K562 (cell line): ENCODE results near the gene SLC38A7. TPM values are rescaled to one million over a fixed set of nuclear protein-coding genes. Genes with fewer than 3 reads are reported as not detected.

Source experiments
- ATAC-seq: fragments of 200-7000 bp; cut with Tn5 transposase; 3 replicates; pipeline ENCODE4 v1.9.1; 2020; ENCODE audit warnings: moderate library complexity
- BruUV-seq: library from RNA; stranded (reverse); fragments of 400-500 nt; replicated peaks from 2 replicates; lab custom pipeline; 2021; lab: Mats Ljungman, UMichigan
- CTCF ChIA-PET: fragments of 300-600 bp; formaldehyde crosslinking; extraction: SDS; loops from one replicate; lab custom pipeline; 2021; ENCODE audit warnings: low intra/inter-chr PET ratio; lab: Yijun Ruan, JAX
- POLR2A ChIA-PET: fragments of 300-600, 350-650 bp; sonication (Branson Sonifier 250); formaldehyde crosslinking; extraction: SDS; loops from one replicate; lab custom pipeline; 2021; ENCODE audit warnings: antibody characterized with exemption, inconsistent platforms; lab: Yijun Ruan, JAX
- DNase-seq, 4 experiments: peaks; one replicate each; pipeline versions ENCODE4 v3.0.0 to v3.0.0-alpha.2; 2011 to 2018; ENCODE audit warnings: low spot score in 3 of 4, mixed read lengths in 3 of 4; ENCODE audit errors: extremely low read depth in 1 of 4
- FAIRE-seq: peaks from 2 replicates; lab custom pipeline; 2011; peaks lifted over from hg19 to GRCh38; lab: Jason Lieb, UNC
- H2AFZ ChIP-seq: 2 replicates; pipeline ENCODE4 v1.6.0; 2011; ENCODE audit warnings: low read depth, low read length, control low read depth, inconsistent platforms
- H3K27ac ChIP-seq: fragments of 200-600 bp; 3 replicates; pipeline ENCODE4 v1.8.0; 2011; ENCODE audit warnings: low read depth, mild to moderate bottlenecking, control low read depth, inconsistent platforms, low read length, moderate library complexity, mixed read lengths; ENCODE audit errors: extremely low read depth
- H3K27me3 ChIP-seq, 2 experiments: fragments of 300-600 bp in 1 of 2; 2 replicates in 1 of 2; 3 replicates in 1 of 2; pipeline versions ENCODE4 v1.6.0 to v1.8.0; 2011; ENCODE audit warnings: inconsistent platforms in 2 of 2, low read length in 2 of 2, mild to moderate bottlenecking in 1 of 2, mixed read lengths in 1 of 2, moderate library complexity in 1 of 2; ENCODE audit not compliant: control insufficient read depth in 2 of 2, insufficient read depth in 2 of 2
- H3K36me3 ChIP-seq: fragments of 300-600 bp; 3 replicates; pipeline ENCODE4 v1.8.0; 2011; ENCODE audit warnings: mild to moderate bottlenecking, low read length, inconsistent platforms; ENCODE audit not compliant: control insufficient read depth, insufficient read depth
- H3K4me1 ChIP-seq, 2 experiments: fragments of 200-600 bp in 1 of 2; replicated peaks in 1 of 2; 2 replicates in 1 of 2; 3 replicates in 1 of 2; pipeline versions ENCODE4 v1.5.1 to v1.8.0; 2011; ENCODE audit warnings: inconsistent platforms in 2 of 2, low read length in 2 of 2, mild to moderate bottlenecking in 1 of 2, mixed read lengths in 1 of 2, moderate library complexity in 1 of 2; ENCODE audit not compliant: control insufficient read depth in 2 of 2, insufficient read depth in 2 of 2
- H3K4me2 ChIP-seq: 2 replicates; pipeline ENCODE4 v1.6.1; 2011; ENCODE audit warnings: low read length, control low read depth, inconsistent platforms, mixed read lengths; ENCODE audit not compliant: insufficient read depth
- H3K4me3 ChIP-seq: fragments of 200-600 bp; sonication (generic), shearing (Covaris generic); 2 replicates; pipeline ENCODE4 v1.5.1; 2016; ENCODE audit warnings: control low read depth, inconsistent platforms
- H3K79me2 ChIP-seq: fragments of 200-600 bp; 3 replicates; pipeline ENCODE4 v1.8.0; 2011; ENCODE audit warnings: low read length, inconsistent platforms; ENCODE audit not compliant: control insufficient read depth, insufficient read depth
- H3K9ac ChIP-seq, 2 experiments: 2 replicates each; pipeline versions ENCODE4 v1.6.0 to v1.6.1; 2011; ENCODE audit warnings: low read depth in 2 of 2, low read length in 2 of 2, control low read depth in 1 of 2, inconsistent platforms in 1 of 2, mild to moderate bottlenecking in 1 of 2, mixed read lengths in 1 of 2; ENCODE audit not compliant: insufficient read depth in 1 of 2
- H3K9me1 ChIP-seq: one replicate; pipeline ENCODE4 v1.6.0; 2011; ENCODE audit warnings: inconsistent platforms, mild to moderate bottlenecking, low read length, moderate library complexity; ENCODE audit not compliant: control insufficient read depth, insufficient read depth
- H3K9me3 ChIP-seq: replicated peaks from 2 replicates; pipeline ENCODE4 v1.5.1; 2011; ENCODE audit warnings: low read depth, low read length, inconsistent platforms; ENCODE audit not compliant: control insufficient read depth, insufficient read depth
- H4K20me1 ChIP-seq: replicated peaks from 2 replicates; pipeline ENCODE4 v1.6.1; 2011; ENCODE audit warnings: low read length, inconsistent platforms, mixed read lengths; ENCODE audit not compliant: control insufficient read depth, insufficient read depth
- BCOR ChIP-seq: fragments of 450-650 bp; IDR thresholded peaks from 2 replicates; pipeline ENCODE4 v1.6.1; 2016
- KDM1A ChIP-seq, 2 experiments: fragments of 450-650 bp; IDR thresholded peaks; 2 replicates each; pipeline ENCODE4 v1.6.1; 2016; ENCODE audit warnings: mild to moderate bottlenecking in 2 of 2
- PML ChIP-seq: IDR thresholded peaks from 2 replicates; pipeline ENCODE4 v1.6.1; 2012; ENCODE audit warnings: low read length, inconsistent platforms
- RBM25 ChIP-seq: fragments of 200-400 bp; formaldehyde crosslinking; IDR thresholded peaks from 2 replicates; pipeline ENCODE4 v1.6.1; 2018; ENCODE audit warnings: low read length, low read depth, moderate library complexity; ENCODE audit not compliant: severe bottlenecking
- WGBS: fragments of 100-300 bp; shearing (Covaris generic); methylation state at CpG from one replicate; pipeline ENCODE4 v1.1.6; 2016; ENCODE audit warnings: low coverage, mixed read lengths; ENCODE audit not compliant: insufficient coverage; ENCODE audit errors: missing lambda C conversion rate; 5-methylcytosine and 5-hydroxymethylcytosine counted together
- in situ Hi-C: fragments of 300-500 bp; cut with MboI; formaldehyde crosslinking; loops from 4 replicates; pipeline ENCODE4 v1.15.0; 2018; ENCODE audit warnings: inconsistent platforms, mixed read lengths
- intact Hi-C: fragments of 100-400 bp; cut with micrococcal nuclease; formaldehyde crosslinking; loops from 2 replicates; pipeline ENCODE4 v1.14.2; 2022
- polyA plus RNA-seq, 8 experiments: library from polyadenylated mRNA; depleted of rRNA in 4 of 8; stranded (reverse) in 5 of 8; unstranded in 3 of 8; fragments of >200 nt; fragmentation: Nextera tagmentation in 2 of 8; fragmentation: Illumina TruSeq in 1 of 8; extraction: Ambion mirVana in 2 of 8; extraction: Trizol in 1 of 8; gene quantifications; 2 replicates each; pipeline versions ENCODE4 v1.2.1 to v1.2.3, GENCODE V29; 2011 to 2014; ENCODE audit warnings: inconsistent platforms in 1 of 8, missing spikeins in 1 of 8
- total RNA-seq, 7 experiments: library from RNA; depleted of rRNA in 6 of 7; stranded (reverse); fragments of >200 nt in 6 of 7; fragmentation: Illumina TruSeq in 2 of 7; extraction: Trizol in 2 of 7; gene quantifications; 2 replicates each; pipeline versions ENCODE4 v1.2.1 to v1.2.3, GENCODE V29; 2011 to 2021; ENCODE audit warnings: low replicate concordance in 1 of 7

Gene SLC38A7
- total and polyA plus RNA-seq, 9 of the 15 experiments (the other 6 are each of a cell fraction or from before 2014, with no cell fraction given), result 2.7 to 12.2 (median 6.5) TPM

DNA sequence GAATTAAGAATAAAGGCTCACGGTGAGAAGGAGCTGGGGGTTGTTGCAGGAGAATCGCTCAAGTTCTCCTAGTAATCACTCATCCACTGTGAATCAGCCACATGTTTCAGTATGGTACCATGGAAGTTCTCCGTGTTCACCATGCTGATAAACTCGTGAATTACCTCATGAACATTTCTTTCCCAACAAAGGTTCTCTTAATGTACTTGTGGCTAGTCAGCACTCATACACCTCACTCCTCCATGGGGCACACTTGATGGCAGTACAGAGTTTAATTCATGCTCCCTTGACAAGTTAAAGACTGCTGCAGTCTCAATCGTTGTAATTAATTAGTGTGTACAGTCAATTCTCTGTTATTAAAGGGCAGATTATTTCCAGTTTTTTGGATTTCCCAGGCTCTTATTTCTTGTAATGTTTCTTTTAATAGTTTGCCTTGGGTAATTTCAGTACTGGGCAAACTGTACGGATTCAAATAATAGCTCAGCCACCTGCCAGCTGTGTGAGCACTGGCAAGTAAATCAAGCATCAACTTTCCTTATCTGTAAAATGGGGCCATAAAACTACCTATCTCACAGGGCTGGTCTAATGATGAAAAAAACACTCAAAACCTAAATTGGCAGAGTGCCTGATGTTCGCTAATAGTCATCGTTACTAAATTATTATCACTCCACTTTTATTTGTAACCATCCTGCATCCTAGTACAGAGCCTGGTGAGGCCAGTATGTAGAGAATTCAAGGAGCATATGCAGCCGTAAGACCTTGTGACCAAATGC is 43.4 kb upstream of the SLC38A7 start:
- Histone ChIP-seq H2AFZ (no peak overlapping the region), H3K4me3 (no peak overlapping the region), H3K79me2 (peaks cover 66% of the 10 kb centered on the region), H3K4me2 (no peak overlapping the region), H3K9ac (no peak overlapping the region), H4K20me1 (no peaks in the 10 kb centered on the region; the same call in 1 of the 2 replicates), H3K27me3 (no peaks in the 10 kb centered on the region), H3K9me1 (no peaks in the 10 kb centered on the region), H3K9me3 (no peaks in the 10 kb centered on the region), H3K36me3 (peaks cover 67% of the 10 kb centered on the region), H3K4me1 (peaks cover 0 to 7% of the 10 kb centered on the region in 2 experiments; a peak in 1 of 5 replicates), H3K27ac (no peak overlapping the region)
- TF ChIP-seq PML (no peak), BCOR (peak; percentile 86), RBM25 (peak; percentile 89), KDM1A (IDR thresholded peaks at IDR 0.05) (peak in 1 of 2 experiments; percentile 19; a peak in 1 of 4 replicates)
- in situ Hi-C loops, result no loop called here
- POLR2A ChIA-PET, result interaction anchor here (1.0 kb wide), 1 partner anchor 25 kb away, joined by 5 read pairs; no protein-coding TSS in a partner anchor
- BruUV-seq, result no TSS peak
- no peak for DNase-seq
- no peak for ATAC-seq
- 75% methylated on average over 9 of the region's 9 CpGs for WGBS
- FAIRE-seq, result no peak
- intact Hi-C loops, result no loop called here
- CTCF ChIA-PET, result no interaction called here
